ENCODE results near the gene STX11. TPM values are rescaled to one million over a fixed set of nuclear protein-coding genes. Genes with fewer than 3 reads are reported as not detected.

The STX11 gene
- total and polyA plus RNA-seq, 10 donors, result 5.9 to 76.0 (median 42.0) TPM

DNA sequence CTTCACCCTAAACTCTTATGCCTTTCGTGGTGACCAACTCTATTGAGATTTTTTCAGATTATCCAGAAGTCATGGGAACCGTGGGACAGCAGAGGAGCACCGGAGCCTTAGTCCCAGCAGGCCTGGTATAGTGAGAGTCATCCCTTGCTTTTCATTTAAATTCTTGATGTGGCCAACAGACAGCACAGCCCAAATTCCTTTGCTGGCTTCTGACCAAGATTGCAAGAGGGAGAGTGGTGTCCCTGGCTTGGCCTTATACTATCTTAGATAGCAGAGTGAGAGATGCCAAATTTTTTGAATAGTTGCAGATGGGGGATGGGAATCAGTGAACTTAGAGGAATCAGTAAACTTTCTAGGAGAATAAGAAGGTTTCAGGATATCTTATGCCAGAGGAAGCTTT is 7.8 kb downstream of the STX11 start:
- peak overlapping the region in 7 of 8 donors; percentile 73 to 96 (median 76) for H3K27ac ChIP-seq
- no peak for DNase-seq
- H3K4me3 ChIP-seq, result no peak overlapping the region

DNA sequence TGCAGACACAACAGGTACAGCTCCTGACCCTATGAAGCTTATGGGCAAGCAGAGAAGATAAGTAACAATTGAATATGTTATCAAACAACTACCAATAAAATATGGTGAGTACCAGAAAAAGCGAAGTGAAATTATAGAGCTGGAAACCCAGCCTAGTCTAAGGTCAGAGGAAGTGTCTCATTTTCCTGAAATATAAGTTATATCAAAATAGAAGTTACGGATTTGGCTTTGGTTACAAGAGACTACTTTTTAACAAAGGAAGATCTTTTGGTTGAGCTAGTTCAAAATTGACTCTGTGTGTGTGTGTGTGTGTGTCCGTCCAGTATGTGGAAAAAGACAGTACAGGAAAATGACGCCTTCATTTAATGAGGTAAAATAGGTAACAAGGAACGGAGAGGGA is 8.9 kb downstream of the STX11 start:
- no peak for DNase-seq
- H3K27ac ChIP-seq, result peak overlapping the region in 7 of 8 donors; percentile 73 to 96 (median 76)

More for the DNA sequence above, 7.8 kb downstream of the STX11 start:
- Histone ChIP-seq H3K36me3 (peaks cover 0 to 36% (median 0%) of the 10 kb centered on the region in 6 donors), H3K4me1 (peaks cover 32 to 100% (median 72%) of the 10 kb centered on the region in 6 donors), H3K27me3 (replicated peaks in 1 of 7) (no peaks in the 10 kb centered on the region), H3K9me3 (no peaks in the 10 kb centered on the region)
- 55 to 80% (median 67%) methylated on average over 3 of the region's 3 CpGs for WGBS, 5 donors
- intact Hi-C loops (cut with DNase I; ENCODE audit: low total_unique reads), result loop anchor here (10.0 kb wide), 1 partner anchor 57 kb away; no protein-coding TSS in a partner anchor
- TF ChIP-seq POLR2A (IDR thresholded peaks at IDR 0.05) (no peak), POLR2AphosphoS5 (IDR thresholded peaks at IDR 0.05) (peak in 1 of 3 donors; percentile 60)
- TF ChIP-seq, protein P1, sequence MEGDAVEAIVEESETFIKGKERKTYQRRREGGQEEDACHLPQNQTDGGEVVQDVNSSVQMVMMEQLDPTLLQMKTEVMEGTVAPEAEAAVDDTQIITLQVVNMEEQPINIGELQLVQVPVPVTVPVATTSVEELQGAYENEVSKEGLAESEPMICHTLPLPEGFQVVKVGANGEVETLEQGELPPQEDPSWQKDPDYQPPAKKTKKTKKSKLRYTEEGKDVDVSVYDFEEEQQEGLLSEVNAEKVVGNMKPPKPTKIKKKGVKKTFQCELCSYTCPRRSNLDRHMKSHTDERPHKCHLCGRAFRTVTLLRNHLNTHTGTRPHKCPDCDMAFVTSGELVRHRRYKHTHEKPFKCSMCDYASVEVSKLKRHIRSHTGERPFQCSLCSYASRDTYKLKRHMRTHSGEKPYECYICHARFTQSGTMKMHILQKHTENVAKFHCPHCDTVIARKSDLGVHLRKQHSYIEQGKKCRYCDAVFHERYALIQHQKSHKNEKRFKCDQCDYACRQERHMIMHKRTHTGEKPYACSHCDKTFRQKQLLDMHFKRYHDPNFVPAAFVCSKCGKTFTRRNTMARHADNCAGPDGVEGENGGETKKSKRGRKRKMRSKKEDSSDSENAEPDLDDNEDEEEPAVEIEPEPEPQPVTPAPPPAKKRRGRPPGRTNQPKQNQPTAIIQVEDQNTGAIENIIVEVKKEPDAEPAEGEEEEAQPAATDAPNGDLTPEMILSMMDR (IDR thresholded peaks at IDR 0.05 in 8 of 11, conservative IDR thresholded peaks at IDR 0.05 in 3 of 11), result no peak

GRCh38 chr6:144159742-144160141 is 9.4 kb downstream of the STX11 start:
- Histone ChIP-seq H3K27ac (peak overlapping the region in 7 of 8 donors; percentile 73 to 96 (median 76)), H3K9me3 (no peaks in the 10 kb centered on the region), H3K4me3 (peak overlapping the region in 1 of 8 donors; percentile 26), H3K4me1 (peaks cover 32 to 95% (median 64%) of the 10 kb centered on the region in 6 donors), H3K27me3 (replicated peaks in 1 of 7) (no peaks in the 10 kb centered on the region), H3K36me3 (peaks cover 0 to 25% (median 0%) of the 10 kb centered on the region in 6 donors)
- intact Hi-C loops (cut with DNase I; ENCODE audit: low total_unique reads), result loop anchor here (10.0 kb wide), 1 partner anchor 55 kb away; no protein-coding TSS in a partner anchor
- no peak for DNase-seq
- WGBS, 5 donors, result 68 to 86% (median 72%) methylated on average over 4 of the region's 4 CpGs
- peak in 1 of 3 donors; percentile 35 for TF ChIP-seq POLR2AphosphoS5 (IDR thresholded peaks at IDR 0.05)
- TF ChIP-seq, protein P1 (IDR thresholded peaks at IDR 0.05 in 8 of 11, conservative IDR thresholded peaks at IDR 0.05 in 3 of 11), result no peak

More for the DNA sequence above, 8.9 kb downstream of the STX11 start:
- Histone ChIP-seq H3K4me3 (peak overlapping the region in 2 of 8 donors; percentile 5 to 26), H3K9me3 (no peaks in the 10 kb centered on the region), H3K27me3 (replicated peaks in 1 of 7) (no peaks in the 10 kb centered on the region), H3K36me3 (peaks cover 0 to 31% (median 0%) of the 10 kb centered on the region in 6 donors), H3K4me1 (peaks cover 32 to 100% (median 67%) of the 10 kb centered on the region in 6 donors)
- intact Hi-C loops (cut with DNase I; ENCODE audit: low total_unique reads), result loop anchor here (10.0 kb wide), 1 partner anchor 56 kb away; no protein-coding TSS in a partner anchor
- 49 to 64% (median 55%) methylated on average over 5 of the region's 5 CpGs for WGBS, 5 donors
- TF ChIP-seq, protein P1 (IDR thresholded peaks at IDR 0.05 in 8 of 11, conservative IDR thresholded peaks at IDR 0.05 in 3 of 11), result no peak
- TF ChIP-seq POLR2A (IDR thresholded peaks at IDR 0.05) (no peak), POLR2AphosphoS5 (IDR thresholded peaks at IDR 0.05) (no peak)

DNA sequence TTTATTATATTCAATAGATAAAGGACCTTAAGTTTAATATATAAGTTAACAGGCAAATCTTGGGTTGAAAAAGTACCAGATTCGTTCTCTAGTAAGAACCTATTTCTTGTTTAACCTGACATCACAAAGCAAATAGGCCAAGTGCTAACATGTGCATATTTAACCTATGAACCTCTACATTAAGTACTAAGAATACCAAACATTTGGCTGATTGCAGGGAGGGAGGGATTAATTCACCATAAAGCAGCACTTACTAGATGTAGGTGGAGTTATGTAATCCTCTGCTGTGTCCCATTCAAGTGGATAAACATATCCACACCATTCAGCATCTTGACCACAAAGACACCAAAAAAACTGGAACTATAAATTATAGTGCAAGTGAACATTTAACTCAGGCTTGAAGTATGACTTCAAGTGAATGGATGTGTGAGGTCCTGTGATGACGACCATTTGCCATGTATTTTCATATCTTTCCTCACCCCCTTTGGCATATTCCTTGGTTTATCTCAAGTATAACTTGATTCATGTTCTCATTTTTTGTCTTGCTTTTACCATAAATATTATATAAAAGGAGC is 10.2 kb downstream of the STX11 start:
- intact Hi-C loops (cut with DNase I; ENCODE audit: low total_unique reads), result no loop called here
- DNase-seq, result no peak
- Histone ChIP-seq H3K36me3 (peaks cover 0 to 21% (median 0%) of the 10 kb centered on the region in 6 donors), H3K4me1 (peaks cover 32 to 91% (median 58%) of the 10 kb centered on the region in 6 donors), H3K9me3 (no peaks in the 10 kb centered on the region), H3K27ac (peak overlapping the region in 7 of 8 donors; percentile 2 to 96 (median 76)), H3K27me3 (replicated peaks in 1 of 7) (no peaks in the 10 kb centered on the region), H3K4me3 (no peak overlapping the region)
- TF ChIP-seq, protein P1 (IDR thresholded peaks at IDR 0.05 in 8 of 11, conservative IDR thresholded peaks at IDR 0.05 in 3 of 11), result no peak
- TF ChIP-seq POLR2AphosphoS5 (IDR thresholded peaks at IDR 0.05) (no peak), POLR2A (IDR thresholded peaks at IDR 0.05) (no peak)
- 68 to 92% (median 83%) methylated on average over 2 of the region's 2 CpGs for WGBS, 5 donors

All from spleen (tissue), 11 donors.